GM18520 (cell line): ENCODE data around the gene SCTR.

Experiments
- ATAC-seq: cut with Tn5 transposase; IDR thresholded peaks from one replicate; pipeline ENCODE4 v1.9.1; 2021; ENCODE audit not compliant: unreplicated experiment

The SCTR gene

GRCh38 chr2:119449521-119449920 lies 74.8 kb downstream of the SCTR start:
- no peak for ATAC-seq

- no peak for ATAC-seq
These were observed 75.7 kb downstream of the SCTR start for GRCh38 chr2:119448427-119449141.

- ATAC-seq = no peak
These were observed 78.2 kb downstream of the SCTR start for GRCh38 chr2:119446037-119446436.

GRCh38 chr2:119442850-119443249 lies 81.4 kb downstream of the SCTR start:
- no peak for ATAC-seq

- ATAC-seq = no peak
These were observed 82.1 kb downstream of the SCTR start for GRCh38 chr2:119442226-119442619.

GRCh38 chr2:119441376-119442225 lies 82.7 kb downstream of the SCTR start:
- ATAC-seq = no peak

GRCh38 chr2:119440873-119441272 lies 83.4 kb downstream of the SCTR start:
- ATAC-seq = no peak

GRCh38 chr2:119440501-119440870 lies 83.8 kb downstream of the SCTR start:
- ATAC-seq = no peak

- no peak for ATAC-seq
These were observed 84.4 kb downstream of the SCTR start for GRCh38 chr2:119439574-119440500.

- no peak for ATAC-seq
These were observed 85.5 kb downstream of the SCTR start for GRCh38 chr2:119438726-119439284.

- no peak for ATAC-seq
These were observed 86.1 kb downstream of the SCTR start for GRCh38 chr2:119438128-119438656.

GRCh38 chr2:119436993-119437772 lies 87.1 kb downstream of the SCTR start:
- no peak for ATAC-seq

GRCh38 chr2:119435953-119436297 lies 88.4 kb downstream of the SCTR start:
- ATAC-seq = no peak

- ATAC-seq = peak; percentile 25
These were observed 89.0 kb downstream of the SCTR start for GRCh38 chr2:119435081-119435952.

- no peak for ATAC-seq
These were observed 89.6 kb downstream of the SCTR start for GRCh38 chr2:119434664-119435063.

GRCh38 chr2:119433636-119434327 lies 90.5 kb downstream of the SCTR start:
- no peak for ATAC-seq

GRCh38 chr2:119432851-119433522 lies 91.3 kb downstream of the SCTR start:
- no peak for ATAC-seq
